Lower leg skin (tissue), 3 donors: ENCODE data around the gene C1orf232.

Experiments
- CTCF ChIP-seq, 3 donors: fragments of 450-650 bp; IDR thresholded peaks; one replicate each; pipeline ENCODE4 v1.5.1; 2016; ENCODE audit warnings: antibody characterized with exemption in 3 of 3, mild to moderate bottlenecking in 3 of 3, moderate library complexity in 2 of 3
- POLR2A ChIP-seq, 2 donors: fragments of 450-650 bp; IDR thresholded peaks; one replicate each; pipeline ENCODE4 v1.6.1; 2016 to 2017; ENCODE audit warnings: antibody characterized with exemption in 2 of 2, mild to moderate bottlenecking in 1 of 2, moderate library complexity in 1 of 2

DNA sequence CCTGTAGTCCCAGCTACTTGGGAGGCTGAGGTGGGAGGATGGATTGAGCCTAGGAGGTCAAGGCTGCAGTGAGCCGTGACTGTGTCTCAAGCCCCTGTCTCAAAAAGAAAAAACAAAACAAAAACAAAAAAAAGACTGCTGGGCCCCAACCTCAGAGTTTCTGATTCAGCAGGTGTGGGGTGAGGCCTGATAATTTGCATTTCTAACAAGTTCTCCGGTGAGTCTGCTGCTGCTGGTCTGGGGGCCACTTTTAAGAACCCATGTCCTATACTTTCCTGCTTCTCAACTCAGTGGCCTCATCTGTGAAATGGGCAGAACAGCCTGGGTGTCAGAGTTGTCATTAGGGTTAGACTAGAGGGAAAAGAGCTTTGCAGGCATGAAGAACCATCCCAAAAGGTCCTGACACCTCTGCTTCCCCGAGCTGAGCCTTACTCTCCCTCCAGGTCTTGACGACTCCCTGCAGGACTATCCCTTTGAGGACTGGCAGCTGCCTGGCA, 11.3 kb upstream of the C1orf232 start:
- TF ChIP-seq CTCF (IDR thresholded peaks at IDR 0.05) (no peak), POLR2A (IDR thresholded peaks at IDR 0.05) (no peak)
